NCI-H69 (cell line): ENCODE results near the gene RDH11.

Experiments used
- DNase-seq: peaks from one replicate; lab custom pipeline; 2025; lab: John Stamatoyannopoulos, UW

RDH11 gene

DNA sequence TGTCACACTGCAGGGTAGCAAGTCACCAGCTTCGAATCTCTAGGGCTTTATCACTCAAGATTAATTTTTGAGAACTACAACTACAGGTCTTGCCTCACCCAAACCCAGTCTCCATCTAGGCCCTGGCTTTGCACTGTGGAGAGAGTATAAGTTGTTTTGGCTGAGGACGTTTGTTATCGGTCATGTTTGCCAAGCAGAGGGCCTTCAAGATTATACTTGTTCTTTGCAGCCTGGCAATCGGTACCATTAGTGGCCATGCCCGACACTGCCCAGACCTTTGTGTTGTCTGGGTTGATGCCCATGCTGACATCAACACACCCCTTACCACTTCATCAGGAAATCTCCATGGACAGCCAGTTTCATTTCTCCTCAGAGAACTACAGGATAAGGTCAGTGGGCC lies 50.1 kb downstream of the RDH11 start:
- DNase-seq: no peak

DNA sequence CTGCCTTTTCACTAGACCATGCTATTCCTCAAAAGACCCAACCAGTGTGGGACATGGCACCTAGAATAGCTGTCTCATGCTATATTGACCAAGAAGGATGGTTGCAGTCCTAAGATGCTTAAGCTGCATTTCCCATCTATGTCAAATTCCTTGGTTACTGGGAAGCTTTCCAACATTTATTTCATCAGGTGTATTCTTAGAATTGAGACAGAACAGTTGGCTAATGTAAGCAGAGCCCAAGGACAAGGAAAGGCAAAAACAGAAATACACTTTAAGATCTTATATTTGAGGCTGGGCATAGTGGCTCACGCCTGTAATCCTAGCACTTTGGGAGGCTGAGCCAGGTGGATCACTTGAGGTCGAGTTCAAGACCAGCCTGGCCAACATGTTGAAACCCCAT lies 51.1 kb downstream of the RDH11 start:
- DNase-seq: no peak

DNA sequence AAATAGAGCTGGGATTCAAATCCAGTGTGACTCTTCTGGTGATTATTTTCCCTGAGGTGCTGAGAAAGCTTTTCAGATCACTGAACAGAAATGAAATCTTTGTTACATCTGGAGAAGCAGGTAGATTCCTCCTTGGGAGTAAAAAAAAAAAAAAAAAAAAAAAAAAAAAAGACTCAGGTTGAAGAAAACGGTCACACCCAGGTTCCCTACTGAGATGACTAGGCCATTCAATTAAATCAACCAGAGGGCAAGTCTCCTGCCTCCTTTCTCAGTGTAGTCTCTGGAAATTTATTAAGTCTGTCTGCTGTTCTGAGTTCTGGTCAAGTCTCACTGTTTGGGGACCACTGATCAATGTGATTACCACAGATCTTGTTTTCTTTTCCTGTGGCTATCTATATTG lies 51.9 kb downstream of the RDH11 start:
- peak; percentile 10 for DNase-seq

DNA sequence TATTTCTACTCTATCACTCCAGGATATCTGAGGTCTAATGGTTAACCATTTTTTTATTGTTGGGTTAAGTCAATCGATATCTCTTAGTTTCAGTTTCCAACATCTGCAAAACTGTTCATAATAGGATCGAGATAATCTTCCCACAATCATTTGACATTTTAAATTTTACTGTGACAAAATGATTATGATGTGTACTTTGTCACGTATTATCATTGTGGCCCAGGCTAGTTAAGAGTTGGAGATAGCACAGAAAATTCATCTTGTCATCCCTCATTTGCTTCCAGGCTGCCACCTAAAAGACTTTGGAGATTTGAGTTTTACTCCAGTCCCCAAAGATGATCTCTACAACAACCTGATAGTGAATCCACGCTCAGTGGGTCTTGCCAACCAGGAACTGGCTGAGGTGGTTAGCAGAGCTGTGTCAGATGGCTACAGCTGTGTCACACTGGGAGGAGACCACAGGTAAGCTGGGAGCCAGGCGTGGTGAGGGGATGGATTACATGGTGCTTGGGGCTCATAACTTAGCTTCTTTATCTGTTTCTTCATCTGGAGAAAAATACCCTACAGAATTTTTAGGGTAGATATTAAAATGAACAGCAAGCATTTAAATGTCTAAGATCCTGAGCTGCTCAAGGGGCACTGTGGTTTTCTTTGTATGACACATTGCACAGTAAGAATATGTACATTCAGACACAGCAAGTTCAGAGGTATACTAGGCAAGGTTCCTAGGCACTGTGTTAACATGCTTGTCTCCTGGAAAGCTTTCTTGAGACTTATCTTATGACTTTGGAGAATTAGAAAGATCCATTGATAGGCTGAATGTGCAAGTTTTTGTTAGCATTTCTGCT lies 53.4 kb downstream of the RDH11 start:
- DNase-seq: no peak

DNA sequence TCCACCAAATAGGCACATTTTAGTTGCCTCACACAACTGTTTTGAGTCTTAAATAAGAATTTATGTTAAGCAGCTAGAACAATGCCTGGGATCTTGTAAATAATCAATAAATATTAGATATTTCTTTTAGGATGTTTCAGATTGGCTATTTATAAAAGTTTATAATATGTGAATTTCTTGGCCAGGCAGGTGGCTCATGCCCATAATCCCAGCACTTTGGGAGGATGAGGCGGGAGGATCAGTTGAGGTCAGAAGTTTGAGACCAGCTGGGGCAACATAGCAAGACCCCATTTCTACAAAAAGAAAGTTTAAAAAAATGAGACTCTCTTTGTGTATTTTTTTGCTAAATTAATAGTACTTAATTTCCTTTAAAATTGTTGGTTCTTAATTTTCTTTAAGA lies 54.1 kb downstream of the RDH11 start:
- DNase-seq: no peak

DNA sequence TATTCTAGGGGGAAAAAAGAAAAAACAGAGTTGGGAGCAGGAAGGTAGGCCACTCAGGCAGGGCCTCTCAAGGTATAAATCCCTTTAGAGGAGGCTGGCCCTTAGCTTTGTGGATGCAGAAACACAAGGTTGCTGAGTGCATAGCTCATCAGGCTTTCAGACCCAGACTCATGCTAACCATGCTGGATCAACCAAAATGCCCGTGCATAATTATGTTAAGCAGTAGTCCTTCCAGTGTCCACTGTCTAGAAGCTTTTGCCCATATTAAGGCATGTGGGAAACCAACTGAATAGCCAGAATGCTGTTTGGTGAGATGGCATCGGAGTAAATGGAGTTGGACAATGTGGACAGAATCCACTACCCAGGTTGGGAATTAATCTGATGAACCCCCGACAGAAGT lies 56.9 kb downstream of the RDH11 start:
- no peak for DNase-seq

DNA sequence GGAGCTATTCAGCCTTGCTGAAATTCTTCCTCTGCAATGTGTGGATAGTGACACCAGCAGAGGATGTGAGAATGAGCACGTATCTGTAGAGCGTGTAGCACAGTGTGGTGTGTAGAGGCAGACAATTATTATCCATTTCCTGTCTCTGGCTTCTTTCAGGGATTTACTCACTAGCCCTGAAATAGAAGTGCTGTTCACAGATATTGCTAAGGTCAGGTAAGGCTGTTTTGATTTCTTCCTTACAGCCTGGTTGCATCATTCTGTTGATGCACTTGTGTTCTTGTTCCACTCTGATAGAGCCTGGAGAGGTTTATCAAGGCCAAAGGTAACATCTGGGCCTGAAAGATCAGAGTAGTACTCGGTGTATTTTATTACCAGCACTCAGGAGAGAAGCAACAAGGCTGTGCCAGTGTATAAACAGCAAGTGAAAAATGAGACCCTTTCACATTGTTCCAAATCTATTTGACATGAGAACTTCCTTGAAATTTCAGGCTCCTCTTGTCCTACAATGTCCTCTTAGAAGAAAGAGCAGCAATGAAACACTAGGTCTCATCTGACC lies 59.1 kb downstream of the RDH11 start:
- peak; percentile 24 for DNase-seq

DNA sequence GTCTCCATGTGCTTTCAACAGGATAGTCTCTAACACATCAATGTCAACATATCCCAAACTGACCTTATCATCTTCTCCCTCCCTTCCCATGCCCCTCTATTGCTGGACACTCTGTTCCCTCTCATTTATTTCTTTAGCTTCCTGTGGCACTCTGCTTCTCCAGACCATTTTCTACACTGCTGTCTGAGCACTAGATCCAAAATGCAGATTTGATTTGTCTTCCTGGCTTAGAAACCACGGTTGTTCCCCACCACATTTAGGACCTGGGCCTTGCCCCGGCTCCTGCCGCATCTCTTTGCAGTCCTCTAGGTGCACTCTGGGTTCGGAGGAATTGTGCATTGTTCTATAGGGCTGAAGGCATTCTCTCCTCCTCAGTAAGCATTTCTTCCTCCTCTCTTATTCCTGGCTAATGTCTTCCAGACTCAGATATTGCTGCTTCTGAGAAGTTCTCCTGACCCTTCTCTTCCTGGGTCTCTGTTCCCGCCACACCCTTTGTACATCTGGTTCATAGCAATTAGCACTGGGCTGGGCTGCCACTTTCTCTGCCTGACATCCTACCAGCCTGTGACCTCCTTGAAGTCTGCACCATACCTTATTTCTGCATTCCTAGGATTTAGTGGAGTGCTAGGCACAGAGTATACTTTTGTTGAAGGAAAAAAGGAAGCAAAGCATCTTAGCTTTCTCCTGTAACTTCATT lies 62.0 kb downstream of the RDH11 start:
- DNase-seq: no peak

DNA sequence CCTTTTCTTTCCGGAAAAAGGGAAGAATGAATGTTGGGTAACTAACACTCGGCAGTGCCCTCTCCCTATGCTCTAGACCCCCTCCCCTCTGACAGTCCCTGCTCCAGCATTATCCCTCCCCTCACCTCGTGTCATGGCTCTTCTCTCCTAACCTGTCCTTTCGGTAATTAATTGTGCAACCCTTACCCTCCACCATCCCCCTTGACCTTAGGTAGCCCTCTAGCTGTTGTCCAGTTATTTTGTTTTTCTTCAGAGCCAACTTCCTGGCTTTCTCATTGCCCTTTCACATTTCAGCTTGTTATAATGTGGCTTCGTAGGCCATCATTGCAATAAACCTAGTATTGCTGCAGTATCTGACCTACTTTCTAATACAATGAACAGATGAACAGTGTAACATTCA lies 64.6 kb downstream of the RDH11 start:
- DNase-seq: no peak

DNA sequence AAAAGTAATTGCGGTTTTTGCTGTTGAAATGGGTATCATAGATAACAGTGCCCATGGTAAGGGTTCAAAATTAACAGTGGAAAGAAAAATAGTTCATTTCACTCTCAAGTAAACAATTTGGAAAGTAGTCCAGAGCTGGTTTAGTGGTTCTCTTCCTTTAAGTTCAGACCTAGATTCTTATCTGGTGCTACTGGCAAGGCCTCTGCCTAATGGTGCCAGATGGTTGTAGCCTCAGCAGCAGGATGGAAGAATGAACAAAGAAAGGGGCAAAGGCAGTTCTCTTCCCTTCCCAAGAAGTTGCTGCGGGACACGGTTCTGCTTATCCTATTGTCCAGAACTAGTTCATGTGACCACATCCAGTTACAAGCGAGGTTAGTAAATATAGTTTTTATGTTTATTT lies 65.4 kb downstream of the RDH11 start:
- no peak for DNase-seq

DNA sequence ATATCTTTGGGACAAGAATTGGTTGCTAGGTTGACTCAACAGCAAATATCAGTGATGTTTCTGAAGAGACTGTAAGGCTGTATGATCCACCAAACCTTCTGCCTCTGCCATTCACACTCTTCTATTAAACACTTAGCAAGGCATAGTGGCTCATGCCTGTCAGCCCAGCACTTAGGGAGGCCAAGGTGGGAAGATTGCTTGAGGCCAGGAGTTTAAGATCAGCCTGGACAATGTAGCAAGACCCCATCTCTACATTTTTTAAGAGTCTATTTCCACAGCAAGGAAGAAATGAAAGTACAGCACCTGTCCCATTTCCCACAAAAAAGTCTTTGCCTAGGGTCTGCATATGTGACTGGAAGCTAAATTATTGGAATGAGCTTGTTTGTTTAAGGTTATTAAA lies 68.0 kb downstream of the RDH11 start:
- DNase-seq: no peak
